Brain microvascular endothelial cell (primary cell): ENCODE results near the gene FIZ1.

Experiments
- DNase-seq: peaks from one replicate; pipeline ENCODE4 v3.0.0-alpha.2; 2020
- H3K27ac ChIP-seq: fragments of 250-450 bp; sonication (Bioruptor Pico); 2 replicates; pipeline ENCODE4 v1.5.1; 2020; ENCODE audit warnings: mild to moderate bottlenecking, moderate library complexity
- H3K27me3 ChIP-seq: fragments of 250-450 bp; sonication (Bioruptor Pico); replicated peaks from 2 replicates; pipeline ENCODE4 v1.5.1; 2020; ENCODE audit warnings: mild to moderate bottlenecking
- H3K36me3 ChIP-seq: fragments of 250-450 bp; sonication (Bioruptor Pico); replicated peaks from 2 replicates; pipeline ENCODE4 v1.5.1; 2020; ENCODE audit warnings: mild to moderate bottlenecking
- H3K4me3 ChIP-seq: 2 replicates; pipeline ENCODE4 v1.5.1; 2011; ENCODE audit warnings: low read depth, mild to moderate bottlenecking, control low read depth, low read length, moderate library complexity
- CTCF ChIP-seq: IDR thresholded peaks from 2 replicates; pipeline ENCODE4 v1.5.1; 2011; ENCODE audit warnings: low read depth, mild to moderate bottlenecking, moderate library complexity, low read length, control low read depth, inconsistent platforms; ENCODE audit errors: missing control alignments
- in situ Hi-C: cut with HindIII; loops from 2 replicates; pipeline ENCODE4 v1.10.0; 2017; ENCODE audit warnings: low sequenced_read_pairs, low pct_ligation_motif_present

FIZ1 gene

GRCh38 chr19:55613396-55613795 is 14.1 kb upstream of the FIZ1 start:
- Histone ChIP-seq H3K27ac (no peak overlapping the region), H3K4me3 (no peak overlapping the region), H3K27me3 (no peaks in the 10 kb centered on the region), H3K36me3 (peaks cover 35% of the 10 kb centered on the region)
- no peak for TF ChIP-seq CTCF
- no peak for DNase-seq
- in situ Hi-C loops: loop anchor here (25.0 kb wide), 1 partner anchor 226 kb away; the partner anchor contains the start of genes RPL28, TMEM190 and TMEM238

- Histone ChIP-seq H3K4me3 (no peak overlapping the region), H3K27me3 (no peaks in the 10 kb centered on the region), H3K27ac (no peak overlapping the region), H3K36me3 (peaks cover 25% of the 10 kb centered on the region)
- TF ChIP-seq CTCF: no peak
- in situ Hi-C loops: loop anchor here (25.0 kb wide), 1 partner anchor 225 kb away; the partner anchor contains the start of genes RPL28, TMEM190 and TMEM238
- no peak for DNase-seq
These were observed 12.8 kb upstream of the FIZ1 start for GRCh38 chr19:55611983-55612645.

GRCh38 chr19:55611300-55611982 is 12.1 kb upstream of the FIZ1 start:
- H3K27me3 ChIP-seq: no peaks in the 10 kb centered on the region
- no peak for TF ChIP-seq CTCF
- no peak for DNase-seq
- H3K27ac ChIP-seq: no peak overlapping the region
- H3K36me3 ChIP-seq: peaks cover 24% of the 10 kb centered on the region
- in situ Hi-C loops: loop anchor here (25.0 kb wide), 1 partner anchor 224 kb away; the partner anchor contains the start of genes RPL28, TMEM190 and TMEM238
- H3K4me3 ChIP-seq: no peak overlapping the region

GRCh38 chr19:55609326-55609725 is 10.0 kb upstream of the FIZ1 start:
- no peak for DNase-seq
- peaks cover 8% of the 10 kb centered on the region for H3K36me3 ChIP-seq
- no peak overlapping the region for H3K27ac ChIP-seq
- in situ Hi-C loops: loop anchor here (25.0 kb wide), 1 partner anchor 222 kb away; the partner anchor contains the start of genes RPL28, TMEM190 and TMEM238
- no peaks in the 10 kb centered on the region for H3K27me3 ChIP-seq
- no peak for TF ChIP-seq CTCF
- no peak overlapping the region for H3K4me3 ChIP-seq

- H3K4me3 ChIP-seq: peak overlapping the region; percentile 90
- in situ Hi-C loops: loop anchor here (25.0 kb wide), 1 partner anchor 220 kb away; the partner anchor contains the start of genes RPL28, TMEM190 and TMEM238
- no peak for TF ChIP-seq CTCF
- no peaks in the 10 kb centered on the region for H3K27me3 ChIP-seq
- no peak overlapping the region for H3K27ac ChIP-seq
- no peak for DNase-seq
- H3K36me3 ChIP-seq: peaks cover 8% of the 10 kb centered on the region
These were observed 7.5 kb upstream of the FIZ1 start for GRCh38 chr19:55606817-55607216.
